Measurements from ENCODE around the gene SLC34A1.

GRCh38 chr5:177334781-177335700 lies 49.2 kb upstream of the SLC34A1 start:
- TF ChIP-seq CTCF (conservative IDR thresholded peaks at IDR 0.05) = no peak
- no peak for TF ChIP-seq EZH2 (IDR thresholded peaks at IDR 0.05; ENCODE audit: low read depth)

All from PC-9 (cell line).